Mesendoderm (in vitro differentiated cells): ENCODE measurements around the gene SMS. TPM values are rescaled to one million over a fixed set of nuclear protein-coding genes. Genes with fewer than 3 reads are reported as not detected.
A peak's percentile ranks its signal among the peaks of the same experiment; 100 is the strongest.

Experiments used
- DNase-seq: peaks from one replicate; pipeline ENCODE4 v3.0.0; 2013
- H2AK5ac ChIP-seq: 2 replicates; pipeline ENCODE4 v1.6.1; 2013; ENCODE audit warnings: low read length, inconsistent platforms
- H2BK120ac ChIP-seq: 2 replicates; pipeline ENCODE4 v1.6.1; 2013; ENCODE audit warnings: low read depth, mild to moderate bottlenecking, low read length, moderate library complexity, mixed read lengths
- H2BK15ac ChIP-seq: replicated peaks from 2 replicates; pipeline ENCODE4 v1.6.1; 2013; ENCODE audit warnings: low read depth, mild to moderate bottlenecking, moderate library complexity
- H2BK5ac ChIP-seq: 2 replicates; pipeline ENCODE4 v1.6.1; 2013; ENCODE audit warnings: low read length, inconsistent platforms
- H3K18ac ChIP-seq: 2 replicates; pipeline ENCODE4 v1.6.1; 2013; ENCODE audit warnings: mild to moderate bottlenecking, low read length, mixed read lengths
- H3K23ac ChIP-seq: one replicate; pipeline ENCODE4 v1.6.1; 2013; ENCODE audit warnings: low read length
- H3K27ac ChIP-seq: 2 replicates; pipeline ENCODE4 v1.5.1; 2013; ENCODE audit warnings: low read depth, mild to moderate bottlenecking, inconsistent platforms, low read length, moderate library complexity
- H3K27me3 ChIP-seq: 2 replicates; pipeline ENCODE4 v1.6.1; 2013; ENCODE audit warnings: low read length, control low read depth, mild to moderate bottlenecking, inconsistent platforms; ENCODE audit not compliant: insufficient read depth, poor library complexity
- H3K36me3 ChIP-seq: 2 replicates; pipeline ENCODE4 v1.6.1; 2013; ENCODE audit warnings: low read length, inconsistent platforms; ENCODE audit not compliant: control insufficient read depth, insufficient read depth
- H3K4ac ChIP-seq: one replicate; pipeline ENCODE4 v1.6.1; 2013; ENCODE audit warnings: low read depth, mild to moderate bottlenecking, low read length, moderate library complexity
- H3K4me1 ChIP-seq: 2 replicates; pipeline ENCODE4 v1.6.1; 2013; ENCODE audit warnings: low read depth, low read length, inconsistent platforms; ENCODE audit not compliant: control insufficient read depth
- H3K4me2 ChIP-seq: 2 replicates; pipeline ENCODE4 v1.6.1; 2013; ENCODE audit warnings: low read length
- H3K4me3 ChIP-seq: 2 replicates; pipeline ENCODE4 v1.5.1; 2013; ENCODE audit warnings: mild to moderate bottlenecking, low read length
- H3K56ac ChIP-seq: one replicate; pipeline ENCODE4 v1.6.1; 2013; ENCODE audit warnings: low read length
- H3K79me1 ChIP-seq: 2 replicates; pipeline ENCODE4 v1.6.1; 2013; ENCODE audit warnings: low read length, inconsistent platforms
- H3K79me2 ChIP-seq: 2 replicates; pipeline ENCODE4 v1.6.1; 2013; ENCODE audit warnings: mild to moderate bottlenecking, low read length; ENCODE audit not compliant: control insufficient read depth, insufficient read depth
- H3K9ac ChIP-seq: 2 replicates; pipeline ENCODE4 v1.6.1; 2013; ENCODE audit warnings: low read length, inconsistent platforms
- H4K5ac ChIP-seq: one replicate; pipeline ENCODE4 v1.6.1; 2013; ENCODE audit warnings: low read length
- H4K8ac ChIP-seq: one replicate; pipeline ENCODE4 v1.6.1; 2013; ENCODE audit warnings: low read depth, mild to moderate bottlenecking, control low read depth, low read length, moderate library complexity
- WGBS: extraction: QIAGEN DNeasy Blood & Tissue Kit; methylation state at CpG from one replicate; pipeline ENCODE4 v1.1.7; 2013; ENCODE audit warnings: low lambda C conversion rate, missing lambda C conversion rate; ENCODE audit not compliant: insufficient coverage; ENCODE audit errors: extremely low coverage; 5-methylcytosine and 5-hydroxymethylcytosine counted together
- polyA plus RNA-seq, 2 experiments: library from polyadenylated mRNA; stranded (reverse); fragments of 200-250 nt; gene quantifications; one replicate each; pipeline ENCODE4 v1.2.3, GENCODE V29; 2013

Gene SMS
- polyA plus RNA-seq (2013, experiment 1 of 2) = 152 TPM
- polyA plus RNA-seq (2013, experiment 2 of 2) = 155 TPM

GRCh38 chrX:21940356-21940829 is at the start of gene SMS:
Gene SMS (plus strand): TSS chrX:21940709. CDS start chrX:21940825, 116 bp downstream.
- no CpG with 5 or more reads among the region's 46 CpGs for WGBS
- peak; percentile 77 for DNase-seq
- peak within 1 kb of the TSS; percentile 51 for H3K27ac ChIP-seq

DNA sequence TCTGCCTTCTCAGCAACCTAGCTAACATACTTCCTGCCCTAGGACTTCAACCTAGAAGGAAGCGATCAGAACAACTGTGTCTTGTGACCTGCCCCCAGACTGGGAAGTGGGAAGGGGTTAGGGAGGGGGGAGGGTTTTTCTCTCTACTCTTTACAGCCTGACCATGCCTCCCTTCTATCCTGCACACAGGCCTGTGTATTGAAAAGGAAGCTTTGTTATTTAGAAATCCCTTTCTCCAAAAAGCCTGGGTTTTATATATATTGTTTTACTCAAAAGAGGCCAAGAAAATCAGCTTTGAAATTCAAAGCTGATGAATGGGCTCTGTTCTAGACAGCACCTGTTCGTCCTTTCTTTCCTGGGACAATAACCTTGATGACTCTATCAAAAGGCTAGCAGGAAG is 35.2 kb upstream of the SMS start:
- Histone ChIP-seq H3K56ac (no peak overlapping the region), H2BK5ac (no peak overlapping the region), H3K79me1 (no peaks in the 10 kb centered on the region), H2BK15ac (no peak overlapping the region), H3K4me1 (no peaks in the 10 kb centered on the region), H2AK5ac (no peak overlapping the region), H4K5ac (no peak overlapping the region), H3K36me3 (no peaks in the 10 kb centered on the region), H3K79me2 (no peaks in the 10 kb centered on the region), H3K23ac (no peak overlapping the region), H3K4me2 (no peak overlapping the region), H3K18ac (no peak overlapping the region), H4K8ac (no peak overlapping the region), H3K9ac (no peak overlapping the region), H3K4me3 (no peak overlapping the region), H2BK120ac (no peak overlapping the region), H3K27me3 (no peaks in the 10 kb centered on the region), H3K27ac (no peak overlapping the region), H3K4ac (no peak overlapping the region)
- no peak for DNase-seq
- WGBS = no CpG with 5 or more reads among the region's 2 CpGs

More at GRCh38 chrX:21940356-21940829, at the start of gene SMS:
- H2AK5ac ChIP-seq = no peak within 1 kb of the TSS
- peak within 1 kb of the TSS; percentile 70 for H3K4ac ChIP-seq
- H2BK15ac ChIP-seq = no peak within 1 kb of the TSS
- H3K27me3 ChIP-seq = no peaks in the 10 kb centered on the region
- H3K18ac ChIP-seq = peak within 1 kb of the TSS; percentile 97
- H3K9ac ChIP-seq = peak within 1 kb of the TSS; percentile 72
- peak within 1 kb of the TSS; percentile 25 for H3K4me2 ChIP-seq
- no peaks in the 10 kb centered on the region for H3K36me3 ChIP-seq
- H3K4me1 ChIP-seq = no peaks in the 10 kb centered on the region
- peaks cover 28% of the 10 kb centered on the region for H3K79me2 ChIP-seq
- H4K5ac ChIP-seq = no peak within 1 kb of the TSS
- no peak within 1 kb of the TSS for H4K8ac ChIP-seq
- peak within 1 kb of the TSS; percentile 52 for H3K4me3 ChIP-seq
- H3K79me1 ChIP-seq = no peaks in the 10 kb centered on the region
- no peak within 1 kb of the TSS for H2BK120ac ChIP-seq
- no peak within 1 kb of the TSS for H3K23ac ChIP-seq
- H3K56ac ChIP-seq = peak within 1 kb of the TSS; percentile 88
- H2BK5ac ChIP-seq = no peak within 1 kb of the TSS

- H3K27me3 ChIP-seq = no peaks in the 10 kb centered on the region
- no peaks in the 10 kb centered on the region for H3K79me2 ChIP-seq
- no peak overlapping the region for H3K23ac ChIP-seq
- H3K79me1 ChIP-seq = no peaks in the 10 kb centered on the region
- H4K8ac ChIP-seq = no peak overlapping the region
- no peak overlapping the region for H2AK5ac ChIP-seq
- H2BK15ac ChIP-seq = no peak overlapping the region
- no peak overlapping the region for H2BK120ac ChIP-seq
- no peak overlapping the region for H3K4ac ChIP-seq
- no peaks in the 10 kb centered on the region for H3K4me1 ChIP-seq
- H3K9ac ChIP-seq = no peak overlapping the region
- H3K4me3 ChIP-seq = no peak overlapping the region
- H4K5ac ChIP-seq = no peak overlapping the region
- H3K56ac ChIP-seq = no peak overlapping the region
- H3K36me3 ChIP-seq = no peaks in the 10 kb centered on the region
- no peak overlapping the region for H3K27ac ChIP-seq
- no CpG with 5 or more reads among the region's 3 CpGs for WGBS
- no peak overlapping the region for H2BK5ac ChIP-seq
- DNase-seq = no peak
- no peak overlapping the region for H3K18ac ChIP-seq
- H3K4me2 ChIP-seq = no peak overlapping the region
Measured at GRCh38 chrX:21905953-21906352, 34.6 kb upstream of the SMS start.

GRCh38 chrX:21907260-21907659 is 33.2 kb upstream of the SMS start:
- Histone ChIP-seq H3K9ac (no peak overlapping the region), H2AK5ac (no peak overlapping the region), H3K18ac (no peak overlapping the region), H4K5ac (no peak overlapping the region), H3K4me2 (no peak overlapping the region), H3K79me2 (no peaks in the 10 kb centered on the region), H3K27ac (no peak overlapping the region), H3K79me1 (no peaks in the 10 kb centered on the region), H3K4me1 (no peaks in the 10 kb centered on the region), H3K36me3 (no peaks in the 10 kb centered on the region), H3K56ac (no peak overlapping the region), H2BK5ac (no peak overlapping the region), H4K8ac (no peak overlapping the region), H3K4me3 (no peak overlapping the region), H3K4ac (no peak overlapping the region), H3K23ac (no peak overlapping the region), H3K27me3 (no peaks in the 10 kb centered on the region), H2BK15ac (no peak overlapping the region), H2BK120ac (no peak overlapping the region)
- no peak for DNase-seq
- WGBS = no CpG with 5 or more reads among the region's 1 CpG

GRCh38 chrX:21911481-21911880 is 29.0 kb upstream of the SMS start:
- no peaks in the 10 kb centered on the region for H3K27me3 ChIP-seq
- no peak overlapping the region for H2AK5ac ChIP-seq
- DNase-seq = no peak
- no peak overlapping the region for H3K4me3 ChIP-seq
- no peak overlapping the region for H3K4me2 ChIP-seq
- H3K9ac ChIP-seq = no peak overlapping the region
- H3K18ac ChIP-seq = no peak overlapping the region
- no CpG with 5 or more reads among the region's 4 CpGs for WGBS
- H2BK5ac ChIP-seq = no peak overlapping the region
- H3K23ac ChIP-seq = no peak overlapping the region
- H2BK15ac ChIP-seq = no peak overlapping the region
- H3K36me3 ChIP-seq = no peaks in the 10 kb centered on the region
- H3K79me1 ChIP-seq = no peaks in the 10 kb centered on the region
- H2BK120ac ChIP-seq = no peak overlapping the region
- no peaks in the 10 kb centered on the region for H3K79me2 ChIP-seq
- no peak overlapping the region for H3K27ac ChIP-seq
- no peaks in the 10 kb centered on the region for H3K4me1 ChIP-seq
- H4K5ac ChIP-seq = no peak overlapping the region
- H3K56ac ChIP-seq = no peak overlapping the region
- H3K4ac ChIP-seq = no peak overlapping the region
- H4K8ac ChIP-seq = no peak overlapping the region

DNA sequence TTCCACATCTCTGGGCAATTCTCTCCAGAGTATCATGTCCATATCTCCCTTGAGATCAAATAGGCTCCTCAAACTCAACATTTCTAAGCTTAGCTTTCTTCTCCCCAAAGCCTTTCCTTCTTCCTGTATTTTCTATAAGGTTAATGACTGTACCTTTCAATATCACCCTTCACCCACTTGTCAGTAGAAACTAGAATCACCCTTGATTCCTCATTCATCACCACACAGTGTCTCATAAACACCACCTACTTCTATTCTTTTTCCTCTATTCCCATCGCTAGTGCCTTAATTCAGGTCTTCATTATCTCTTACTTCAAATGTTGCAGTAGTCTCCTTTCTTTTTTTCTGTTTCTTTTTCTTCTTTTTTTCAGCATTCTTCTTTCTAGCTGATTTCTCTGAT is 28.3 kb upstream of the SMS start:
- Histone ChIP-seq H3K56ac (no peak overlapping the region), H3K23ac (no peak overlapping the region), H3K27ac (no peak overlapping the region), H2BK5ac (no peak overlapping the region), H3K4ac (no peak overlapping the region), H2AK5ac (no peak overlapping the region), H3K4me2 (no peak overlapping the region), H3K27me3 (no peaks in the 10 kb centered on the region), H4K8ac (no peak overlapping the region), H4K5ac (no peak overlapping the region), H3K18ac (no peak overlapping the region), H3K79me1 (no peaks in the 10 kb centered on the region), H3K4me1 (no peaks in the 10 kb centered on the region), H3K36me3 (no peaks in the 10 kb centered on the region), H3K4me3 (no peak overlapping the region), H3K79me2 (no peaks in the 10 kb centered on the region), H2BK15ac (no peak overlapping the region), H3K9ac (no peak overlapping the region), H2BK120ac (no peak overlapping the region)
- no CpG with 5 or more reads among the region's 1 CpG for WGBS
- no peak for DNase-seq
